HEK293T (cell line): ENCODE measurements around the gene CELF2.
"Not testable (repeated sequence)": the region's sequence is repeated elsewhere in the genome, so short reads cannot be mapped to it uniquely, and the experiment has no call there.

Experiments used
- BHLHE40 ChIP-seq: fragments of 450-650 bp; IDR thresholded peaks from 2 replicates; pipeline ENCODE4 v1.6.1; 2016; ENCODE audit warnings: mild to moderate bottlenecking, moderate library complexity, borderline replicate concordance
- ELF4 ChIP-seq: fragments of 450-650 bp; IDR thresholded peaks from 2 replicates; pipeline ENCODE4 v1.6.1; 2017; ENCODE audit warnings: antibody characterized with exemption
- FOXA1 ChIP-seq: fragments of 450-650 bp; IDR thresholded peaks from 2 replicates; pipeline ENCODE4 v1.6.1; 2016; ENCODE audit warnings: mild to moderate bottlenecking
- FOXK2 ChIP-seq: fragments of 450-650 bp; IDR thresholded peaks from 2 replicates; pipeline ENCODE4 v1.6.1; 2016; ENCODE audit warnings: mild to moderate bottlenecking
- FOXM1 ChIP-seq: fragments of 450-650 bp; IDR thresholded peaks from 2 replicates; pipeline ENCODE4 v1.6.1; 2017; ENCODE audit warnings: mild to moderate bottlenecking, borderline replicate concordance
- HDGF ChIP-seq: fragments of 450-650 bp; IDR thresholded peaks from 2 replicates; pipeline ENCODE4 v1.6.1; 2017; ENCODE audit warnings: antibody characterized with exemption, borderline replicate concordance
- LEF1 ChIP-seq: fragments of 450-650 bp; IDR thresholded peaks from 2 replicates; pipeline ENCODE4 v1.6.1; 2017; ENCODE audit warnings: mild to moderate bottlenecking, borderline replicate concordance
- PKNOX1 ChIP-seq: fragments of 450-650 bp; IDR thresholded peaks from 2 replicates; pipeline ENCODE4 v1.6.1; 2016
- SP1 ChIP-seq: fragments of 450-650 bp; IDR thresholded peaks from 2 replicates; pipeline ENCODE4 v1.6.1; 2017
- SUZ12 ChIP-seq: fragments of 450-650 bp; IDR thresholded peaks from 2 replicates; pipeline ENCODE4 v1.6.1; 2016; ENCODE audit warnings: mild to moderate bottlenecking
- TARDBP ChIP-seq: fragments of 450-650 bp; IDR thresholded peaks from 2 replicates; pipeline ENCODE4 v1.6.1; 2016

GRCh38 chr10:11366889-11367288 lies 349.2 kb downstream of the CELF2 start:
- TF ChIP-seq FOXK2, FOXM1, LEF1, ELF4, FOXA1, SUZ12, SP1, BHLHE40, PKNOX1, TARDBP, HDGF: not testable (repeated sequence)
